NCI-H187 treated with DMSO at 0.1 percent for 48 hours (cell line): ENCODE measurements around the gene PSG6.
"Not testable (repeated sequence)": the region's sequence is repeated elsewhere in the genome, so short reads cannot be mapped to it uniquely, and the experiment has no call there.

Experiments
- DNase-seq: peaks from one replicate; lab custom pipeline; 2025; lab: John Stamatoyannopoulos, UW

The PSG6 gene

GRCh38 chr19:42917634-42918033 lies at the start of gene PSG6:
PSG6 (minus strand) TSS chr19:42917894; CDS start chr19:42917792, 102 bp downstream.
- not testable (repeated sequence) for DNase-seq

DNA sequence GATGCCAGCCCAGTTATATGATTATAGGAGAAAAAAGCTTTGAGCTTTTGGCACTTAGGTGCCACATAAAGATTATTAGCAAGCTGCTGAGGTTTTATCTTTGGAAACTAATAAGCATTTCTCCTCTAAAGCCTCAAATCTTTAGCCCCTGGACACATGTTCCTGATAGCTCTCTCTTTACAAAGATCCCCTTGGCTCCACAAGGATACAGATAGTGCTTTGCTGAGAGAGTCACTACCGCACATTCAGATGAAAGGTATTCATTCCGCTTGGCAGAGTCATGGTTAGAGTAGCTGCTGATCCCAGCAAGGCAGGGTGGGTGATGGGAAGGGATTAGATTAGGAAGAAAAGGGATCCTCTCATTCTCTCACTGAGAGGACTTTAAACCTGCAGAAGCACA lies 47.5 kb upstream of the PSG6 start:
- DNase-seq: no peak

- DNase-seq: no peak
These were observed 43.4 kb upstream of the PSG6 start for GRCh38 chr19:42961119-42961518.

- not testable (repeated sequence) for DNase-seq
These were observed 34.4 kb upstream of the PSG6 start for GRCh38 chr19:42952126-42952525.

DNA sequence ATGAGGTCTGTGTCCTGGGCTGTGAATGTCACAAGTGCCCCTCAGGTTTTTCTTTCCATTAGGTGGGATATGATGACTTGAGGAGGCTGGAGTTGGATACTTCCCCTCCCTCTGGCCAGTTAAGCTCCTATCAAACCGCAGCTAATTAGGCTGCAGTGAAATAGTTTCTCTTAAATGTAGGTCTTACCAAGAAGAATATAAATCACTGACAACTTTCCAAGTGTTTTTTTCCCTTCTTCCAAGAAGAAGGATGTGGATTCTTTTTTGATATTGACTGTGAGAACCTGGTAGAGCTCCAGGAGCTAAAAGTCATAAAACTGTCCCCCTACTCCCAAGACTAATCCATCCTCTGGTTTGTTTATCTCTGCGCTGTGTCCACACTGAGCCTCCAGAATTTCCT lies 33.8 kb upstream of the PSG6 start:
- not testable (repeated sequence) for DNase-seq

DNA sequence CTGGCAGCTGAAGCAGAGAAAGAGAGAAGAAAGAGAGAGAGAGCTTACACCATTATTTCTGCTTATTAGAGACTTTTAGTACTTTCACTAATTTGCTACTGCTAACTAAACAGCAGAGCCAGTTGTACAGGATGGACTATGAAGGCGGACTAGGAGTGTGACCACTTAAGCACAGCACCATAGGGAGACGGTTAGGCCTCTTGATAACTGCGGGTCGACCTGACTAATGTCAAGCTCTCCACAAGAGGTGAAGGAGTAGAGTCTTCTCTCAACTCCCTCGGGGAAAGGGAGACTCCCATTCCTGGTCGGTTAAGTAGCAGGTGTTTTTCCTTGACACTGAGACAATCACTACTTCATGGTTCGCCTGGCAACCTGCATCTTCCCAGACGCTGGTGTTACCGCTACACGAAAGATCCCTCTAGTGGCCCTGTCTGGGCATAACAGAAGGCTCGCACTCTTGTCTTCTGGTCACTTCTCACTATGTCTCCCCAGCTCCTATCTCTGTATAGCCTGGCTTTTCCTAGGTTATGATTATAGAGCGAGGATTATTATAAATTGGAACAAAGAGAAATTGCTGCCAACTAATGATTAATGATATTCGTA lies 24.6 kb upstream of the PSG6 start:
- no peak for DNase-seq

- DNase-seq: not testable (repeated sequence)
These were observed 19.4 kb upstream of the PSG6 start, which contains the start of gene PSG7 for GRCh38 chr19:42937107-42937506. PSG7 (minus strand) TSS chr19:42937207; CDS start chr19:42937076, 131 bp downstream.

DNA sequence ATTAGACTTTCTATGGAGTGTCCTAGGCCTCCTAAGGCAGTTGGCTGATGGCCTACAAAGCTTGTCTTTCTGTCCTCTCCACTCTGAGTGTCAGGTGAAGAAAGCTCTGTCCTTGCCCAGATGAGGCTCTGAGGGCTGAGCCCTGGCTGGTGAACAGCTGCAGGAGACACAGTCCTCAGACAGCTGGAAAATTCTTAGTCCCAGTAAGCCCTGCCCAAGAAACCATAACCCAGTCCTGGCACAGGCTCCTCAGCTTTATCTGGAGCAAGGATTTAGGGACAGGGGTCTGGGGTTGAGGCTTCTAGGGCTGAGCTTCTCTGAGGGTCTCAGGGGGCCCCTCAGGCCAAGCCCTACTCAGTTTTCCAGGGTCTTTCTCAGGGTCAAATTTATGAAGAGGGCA lies 17.0 kb upstream of the PSG6 start:
- DNase-seq: not testable (repeated sequence)

DNA sequence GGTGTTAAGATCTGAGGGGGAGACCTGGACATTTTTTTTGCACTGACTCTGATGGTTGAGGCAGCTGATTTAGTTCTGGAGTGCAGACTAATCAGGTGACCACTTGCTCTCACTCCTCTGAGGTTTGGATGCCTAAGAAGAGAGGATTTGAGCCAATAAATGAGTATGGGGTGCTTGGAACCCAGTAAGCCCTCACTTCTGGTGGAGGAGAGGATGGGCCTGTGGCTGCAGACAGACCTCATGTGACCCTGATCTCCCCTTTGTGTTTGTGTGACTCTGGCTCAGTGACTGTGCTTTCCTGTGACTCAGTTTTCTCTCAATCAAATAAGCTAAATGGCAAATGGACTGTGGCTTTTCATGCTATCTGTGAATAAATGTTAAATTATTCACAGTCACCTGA lies 16.5 kb upstream of the PSG6 start:
- DNase-seq: not testable (repeated sequence)

DNA sequence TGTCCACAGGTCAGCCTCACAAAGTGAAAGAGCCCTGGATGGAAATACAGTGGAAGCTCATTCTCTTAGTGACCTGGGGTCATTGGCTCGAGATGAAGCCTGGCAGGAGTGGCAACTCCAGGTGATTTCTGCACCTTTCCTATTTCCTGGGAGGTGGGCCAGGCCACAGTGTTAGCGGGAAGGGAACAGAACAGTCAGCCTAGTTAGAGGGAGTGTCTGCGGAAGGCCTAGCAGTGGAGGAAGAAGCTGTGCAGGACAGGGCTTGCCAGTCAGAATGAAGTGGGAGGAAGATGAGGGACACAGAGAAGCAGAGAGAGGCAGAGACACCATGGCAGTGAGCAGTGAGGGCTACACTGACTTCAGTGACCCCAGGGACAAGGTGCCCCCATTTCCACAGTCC lies 15.7 kb upstream of the PSG6 start:
- not testable (repeated sequence) for DNase-seq

DNA sequence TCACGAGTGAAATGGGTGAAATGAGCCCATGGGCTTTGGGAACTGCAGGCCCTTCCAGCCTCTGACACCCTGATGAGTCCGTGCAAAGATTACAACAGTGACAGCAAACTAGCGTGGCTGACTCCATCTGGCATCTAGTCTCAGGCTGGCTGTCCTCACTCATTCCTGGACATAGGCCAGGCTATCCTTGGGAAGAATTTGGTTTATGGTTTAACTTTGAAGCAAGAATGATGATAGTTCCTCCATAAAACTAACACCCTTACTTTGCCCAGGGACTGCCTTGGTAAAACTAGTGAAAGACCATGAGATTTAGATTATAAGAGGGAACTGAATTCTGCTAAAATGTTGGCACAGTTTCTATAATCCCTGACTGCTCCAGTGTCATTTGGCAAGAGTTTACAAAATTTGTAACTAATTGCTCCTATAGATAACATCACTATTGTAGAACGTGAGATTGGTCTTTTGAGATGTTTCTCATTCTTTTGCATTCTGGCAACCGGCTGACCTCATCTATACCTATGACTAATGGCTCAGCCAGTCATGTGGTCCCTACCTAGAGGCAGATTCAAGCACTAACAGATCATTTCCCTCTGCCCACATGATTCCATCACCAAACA lies 14.9 kb upstream of the PSG6 start:
- DNase-seq: not testable (repeated sequence)

DNA sequence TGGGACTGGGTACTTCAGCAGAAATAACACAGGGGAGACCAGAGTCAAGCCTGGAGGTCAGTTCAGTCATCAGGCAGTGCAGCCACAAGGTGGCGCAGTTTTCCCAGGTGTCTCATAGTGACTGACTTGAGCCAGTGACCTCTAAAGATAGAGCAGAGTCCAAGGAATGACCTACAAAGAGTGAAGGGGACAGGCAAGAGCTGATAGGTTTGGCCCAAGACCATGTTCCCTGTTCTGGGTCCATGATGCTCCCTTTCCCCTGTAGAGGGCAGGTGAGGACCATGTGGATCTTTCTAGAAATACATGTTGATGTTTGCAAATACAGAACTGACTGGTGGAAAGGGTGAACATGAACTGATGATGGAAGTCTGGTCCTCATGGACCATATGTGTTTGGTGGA lies 12.5 kb upstream of the PSG6 start:
- not testable (repeated sequence) for DNase-seq

DNA sequence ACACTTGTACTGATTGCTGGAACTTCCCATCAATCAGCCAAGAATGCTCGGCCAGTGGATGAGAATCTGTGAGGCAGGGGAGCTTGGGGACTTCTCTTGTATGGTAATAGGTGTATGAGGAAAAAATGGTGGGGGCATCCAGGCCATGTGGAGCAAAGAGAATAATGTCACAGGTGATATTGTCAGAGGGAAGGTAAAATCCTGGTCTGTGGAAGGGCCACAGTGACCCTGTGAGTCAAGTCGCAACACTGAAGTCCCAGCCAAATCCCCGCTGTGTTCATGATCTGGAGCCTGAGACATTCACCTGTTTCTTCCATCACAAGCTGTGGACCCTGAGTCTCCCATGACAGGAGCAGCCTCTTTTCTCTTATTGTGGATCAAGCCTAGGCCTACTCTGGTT lies 11.2 kb upstream of the PSG6 start:
- DNase-seq: no peak

DNA sequence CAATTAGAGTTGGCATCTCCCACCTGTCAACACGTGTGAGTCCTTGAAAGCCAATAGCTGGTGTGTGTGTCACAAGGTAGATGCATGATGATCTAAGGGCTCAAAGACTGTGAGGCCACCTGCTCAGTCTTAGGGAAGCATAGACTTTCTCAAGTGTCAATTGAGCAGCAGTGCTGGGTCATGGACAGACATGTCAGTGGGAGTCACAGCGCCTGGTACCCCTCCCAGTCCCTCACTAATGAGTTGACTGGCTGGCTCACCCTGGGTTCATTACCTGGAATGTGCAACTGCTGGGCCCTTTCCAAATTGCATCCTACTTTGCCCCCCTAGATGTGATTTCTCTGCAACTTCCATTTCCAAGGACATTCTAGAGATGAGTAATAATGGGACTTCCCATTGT lies 9.1 kb upstream of the PSG6 start:
- DNase-seq: no peak

DNA sequence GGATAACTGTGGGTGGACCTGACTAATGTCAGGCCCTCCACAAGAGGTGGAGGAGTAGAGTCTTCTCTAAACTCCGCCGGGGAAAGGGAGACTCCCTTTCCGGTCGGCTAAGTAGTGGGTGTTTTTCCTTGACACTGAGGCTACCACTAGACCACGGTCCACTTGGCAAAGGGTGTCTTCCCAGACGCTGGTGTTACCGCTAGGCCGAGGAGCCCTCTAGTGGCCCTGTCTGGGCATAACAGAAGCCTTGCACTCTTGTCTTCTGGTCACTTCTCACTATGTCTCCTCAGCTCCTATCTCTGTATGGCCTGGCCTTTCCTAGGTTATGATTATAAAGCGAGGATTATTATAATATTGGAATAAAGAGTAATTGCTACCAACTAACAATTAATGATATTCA lies 5.4 kb upstream of the PSG6 start:
- DNase-seq: not testable (repeated sequence)

DNA sequence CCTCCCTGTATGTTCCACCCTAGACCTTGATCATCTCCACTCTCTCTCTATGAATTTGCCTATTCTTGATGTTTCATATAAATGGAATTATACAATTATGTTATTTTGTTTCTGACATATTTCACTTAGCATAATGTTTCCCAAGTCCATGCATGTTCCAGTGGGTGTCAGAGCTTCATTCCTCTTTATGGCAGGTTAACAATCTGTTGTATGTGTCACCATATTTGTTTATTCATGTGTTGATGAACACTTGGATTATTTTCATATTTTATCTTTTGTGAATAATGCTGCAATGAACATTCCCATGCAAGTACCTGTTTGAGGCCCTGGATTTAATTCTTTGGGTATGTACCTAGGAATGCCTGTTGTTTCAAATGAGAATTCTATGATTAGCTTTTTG lies 3.3 kb upstream of the PSG6 start:
- DNase-seq: not testable (repeated sequence)

DNA sequence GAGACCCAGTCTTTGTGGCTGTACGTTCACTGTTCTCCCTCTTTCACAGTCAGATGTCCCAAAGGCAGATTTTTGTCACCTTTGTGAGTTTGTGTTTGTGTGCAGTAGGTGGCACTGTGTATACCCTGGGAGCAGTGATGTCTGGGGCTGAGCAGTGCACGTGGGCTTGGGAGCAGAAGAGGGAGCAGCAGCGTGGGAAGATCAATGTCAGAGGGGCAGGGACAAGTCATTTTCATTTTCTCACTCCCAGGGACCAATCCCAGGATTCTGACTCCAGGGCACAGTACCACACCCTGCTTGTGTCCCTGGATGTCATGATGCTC lies 2.0 kb upstream of the PSG6 start:
- no peak for DNase-seq

- not testable (repeated sequence) for DNase-seq
These were observed 1.5 kb upstream of the PSG6 start for GRCh38 chr19:42919070-42919756.

GRCh38 chr19:42918377-42919069 lies 829 bp upstream of the PSG6 start:
- not testable (repeated sequence) for DNase-seq

DNA sequence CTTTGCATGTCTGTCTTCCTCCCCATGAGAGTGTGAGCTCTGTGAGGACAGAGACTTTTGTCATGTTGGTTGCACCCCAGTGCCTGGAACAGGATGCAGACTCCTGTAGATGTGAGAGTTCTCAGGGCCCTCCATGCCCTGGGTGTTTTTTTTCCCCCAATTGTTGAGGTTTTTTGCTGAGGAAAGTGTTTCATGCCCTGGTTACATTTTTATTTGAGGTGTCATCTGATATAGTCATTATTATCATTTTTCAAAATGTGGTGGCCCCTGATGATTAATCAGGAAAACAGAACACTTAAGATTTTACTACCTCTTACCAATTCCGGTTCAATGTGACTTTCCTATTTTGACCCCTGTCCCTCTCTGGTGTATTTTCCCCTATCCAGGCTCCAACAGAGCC lies 763 bp downstream of the PSG6 start:
- not testable (repeated sequence) for DNase-seq

- not testable (repeated sequence) for DNase-seq
These were observed 4.2 kb downstream of the PSG6 start for GRCh38 chr19:42913516-42913915.

DNA sequence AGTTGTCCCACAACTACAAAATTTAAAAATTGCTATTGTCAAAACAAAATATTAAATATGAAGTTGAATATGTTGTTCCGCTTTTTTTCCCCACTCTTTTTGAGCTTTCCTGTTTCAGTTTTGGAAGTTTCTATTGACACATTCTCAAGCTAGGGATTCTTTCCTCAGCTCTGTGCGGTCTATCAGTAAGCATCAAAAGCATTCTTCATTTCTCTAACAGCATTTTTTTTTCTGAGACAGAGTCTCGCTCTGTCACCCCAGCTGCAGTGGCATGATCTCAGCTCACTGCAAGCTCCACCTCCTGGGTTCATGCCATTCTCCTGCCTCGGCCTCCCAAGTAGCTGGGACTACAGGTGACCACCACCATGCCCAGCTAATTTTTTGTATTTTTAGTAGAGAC lies 4.8 kb downstream of the PSG6 start:
- DNase-seq: not testable (repeated sequence)

DNA sequence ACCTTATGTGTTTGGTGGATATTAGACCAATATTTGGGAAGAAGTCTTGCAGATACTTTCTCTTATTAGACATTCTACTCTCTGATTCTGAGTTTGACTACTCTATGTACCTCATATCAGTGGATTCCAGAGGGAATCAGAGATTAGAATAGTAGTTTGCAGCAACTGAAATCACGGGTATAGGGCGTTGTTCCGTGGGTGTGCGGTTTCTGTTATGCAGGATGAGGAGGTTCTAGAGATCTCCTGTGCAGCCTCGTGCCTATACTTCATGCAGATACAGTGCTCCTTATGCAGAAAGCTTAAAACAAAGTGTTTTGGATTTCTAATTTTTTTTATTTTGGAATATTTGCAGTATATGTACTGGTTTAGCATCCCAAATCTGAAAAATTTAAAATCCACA lies 6.0 kb downstream of the PSG6 start:
- not testable (repeated sequence) for DNase-seq
